ENCODE results near the gene TPCN1.
A peak's percentile ranks its signal among the peaks of the same experiment; 100 is the strongest.

TPCN1 gene

GRCh38 chr12:113236539-113237399 lies 15.5 kb downstream of the TPCN1 start:
- peak overlapping the region in 2 of 11 experiments; percentile 36 to 41; a peak in 3 of 22 replicates for H3K9ac ChIP-seq

GRCh38 chr12:113237748-113238147 lies 16.5 kb downstream of the TPCN1 start:
- Histone ChIP-seq H3K27ac (peak overlapping the region in 4 of 11 experiments; percentile 40 to 56 (median 46); a peak in 7 of 22 replicates), H3K36me3 (peaks cover 0 to 84% (median 0%) of the 10 kb centered on the region in 11 experiments; a peak in 6 of 22 replicates), H3K4me3 (no peak overlapping the region), H3K4me1 (peaks cover 59 to 100% (median 73%) of the 10 kb centered on the region in 10 experiments), H3K4me2 (peak overlapping the region; percentile 58 to 98 (median 75)), H3K9ac (peak overlapping the region in 1 of 11 experiments; percentile 31; a peak in 1 of 22 replicates), H3K27me3 (peaks cover 0 to 60% (median 33%) of the 10 kb centered on the region in 11 experiments; a peak in 12 of 22 replicates), H3K9me3 (replicated peaks in 1 of 11) (no peaks in the 10 kb centered on the region), H4K20me1 (peaks cover 0 to 94% (median 9%) of the 10 kb centered on the region in 11 experiments; a peak in 11 of 22 replicates)
- no peak for TF ChIP-seq Cebpa-rat (IDR thresholded peaks at IDR 0.05)

More at GRCh38 chr12:113236539-113237399, 15.5 kb downstream of the TPCN1 start:
- no peak overlapping the region for H3K4me3 ChIP-seq
- H4K20me1 ChIP-seq, result peaks cover 0 to 85% (median 9%) of the 10 kb centered on the region in 11 experiments; a peak in 11 of 22 replicates
- H3K9me3 ChIP-seq (replicated peaks in 1 of 11), result no peaks in the 10 kb centered on the region
- peaks cover 0 to 61% (median 39%) of the 10 kb centered on the region in 11 experiments; a peak in 12 of 22 replicates for H3K27me3 ChIP-seq
- peaks cover 0 to 84% (median 0%) of the 10 kb centered on the region in 11 experiments; a peak in 6 of 22 replicates for H3K36me3 ChIP-seq
- no peak for TF ChIP-seq Cebpa-rat (IDR thresholded peaks at IDR 0.05)
- peak overlapping the region in 10 of 11 experiments; percentile 63 to 98 (median 77); a peak in 17 of 22 replicates for H3K4me2 ChIP-seq
- peak overlapping the region in 2 of 11 experiments; percentile 12 to 56; a peak in 3 of 22 replicates for H3K27ac ChIP-seq
- H3K4me1 ChIP-seq, result peaks cover 63 to 100% (median 75%) of the 10 kb centered on the region in 10 experiments

- Histone ChIP-seq H3K4me3 (no peak overlapping the region), H3K4me1 (peaks cover 54 to 98% (median 67%) of the 10 kb centered on the region in 10 experiments), H3K27ac (peak overlapping the region in 1 of 11 experiments; percentile 56; a peak in 1 of 22 replicates), H3K36me3 (peaks cover 0 to 89% (median 0%) of the 10 kb centered on the region in 11 experiments; a peak in 6 of 22 replicates), H4K20me1 (peaks cover 0 to 99% (median 9%) of the 10 kb centered on the region in 11 experiments; a peak in 11 of 22 replicates), H3K27me3 (peaks cover 0 to 58% (median 33%) of the 10 kb centered on the region in 11 experiments; a peak in 12 of 22 replicates), H3K9ac (no peak overlapping the region; a peak in 1 of 22 replicates), H3K4me2 (peak overlapping the region; percentile 58 to 98 (median 75)), H3K9me3 (replicated peaks in 1 of 11) (no peaks in the 10 kb centered on the region)
- no peak for TF ChIP-seq Cebpa-rat (IDR thresholded peaks at IDR 0.05)
Observed at GRCh38 chr12:113238309-113238708, 17.0 kb downstream of the TPCN1 start.

GRCh38 chr12:113239288-113239771 lies 18.1 kb downstream of the TPCN1 start:
- H3K4me1 ChIP-seq, result peaks cover 49 to 94% (median 60%) of the 10 kb centered on the region in 10 experiments
- no peak for TF ChIP-seq Cebpa-rat (IDR thresholded peaks at IDR 0.05)
- peak overlapping the region in 1 of 11 experiments; percentile 56; a peak in 1 of 22 replicates for H3K27ac ChIP-seq
- no peak overlapping the region for H3K4me3 ChIP-seq
- H3K27me3 ChIP-seq, result peaks cover 0 to 48% (median 24%) of the 10 kb centered on the region in 11 experiments; a peak in 11 of 22 replicates
- peaks cover 0 to 100% (median 9%) of the 10 kb centered on the region in 11 experiments; a peak in 11 of 22 replicates for H4K20me1 ChIP-seq
- no peaks in the 10 kb centered on the region for H3K9me3 ChIP-seq (replicated peaks in 1 of 11)
- H3K9ac ChIP-seq, result 0 out of 22 replicates have a peak overlapping the region, but pooled peaks of 1 of the 11 experiments have one; percentile 18
- peaks cover 0 to 89% (median 0%) of the 10 kb centered on the region in 11 experiments; a peak in 6 of 22 replicates for H3K36me3 ChIP-seq
- H3K4me2 ChIP-seq, result peak overlapping the region; percentile 58 to 98 (median 75)

GRCh38 chr12:113239811-113240331 lies 18.6 kb downstream of the TPCN1 start:
- no peak for TF ChIP-seq Cebpa-rat (IDR thresholded peaks at IDR 0.05)
- H3K9me3 ChIP-seq (replicated peaks in 1 of 11), result no peaks in the 10 kb centered on the region
- peaks cover 0 to 89% (median 0%) of the 10 kb centered on the region in 11 experiments; a peak in 6 of 22 replicates for H3K36me3 ChIP-seq
- peaks cover 49 to 94% (median 60%) of the 10 kb centered on the region in 10 experiments for H3K4me1 ChIP-seq
- peaks cover 0 to 43% (median 19%) of the 10 kb centered on the region in 11 experiments; a peak in 11 of 22 replicates for H3K27me3 ChIP-seq
- H4K20me1 ChIP-seq, result peaks cover 0 to 100% (median 9%) of the 10 kb centered on the region in 11 experiments; a peak in 11 of 22 replicates
- H3K27ac ChIP-seq, result peak overlapping the region in 1 of 11 experiments; percentile 56; a peak in 2 of 22 replicates
- 0 out of 22 replicates have a peak overlapping the region, but pooled peaks of 1 of the 11 experiments have one; percentile 18 for H3K9ac ChIP-seq
- H3K4me3 ChIP-seq, result no peak overlapping the region
- peak overlapping the region; percentile 58 to 98 (median 75) for H3K4me2 ChIP-seq

- TF ChIP-seq Cebpa-rat (IDR thresholded peaks at IDR 0.05), result no peak
- Histone ChIP-seq H3K4me3 (no peak overlapping the region), H3K9me3 (replicated peaks in 1 of 11) (no peaks in the 10 kb centered on the region), H3K4me1 (peaks cover 49 to 91% (median 60%) of the 10 kb centered on the region in 10 experiments), H4K20me1 (peaks cover 0 to 98% (median 9%) of the 10 kb centered on the region in 11 experiments; a peak in 11 of 22 replicates), H3K36me3 (peaks cover 0 to 87% (median 0%) of the 10 kb centered on the region in 11 experiments; a peak in 6 of 22 replicates), H3K4me2 (peak overlapping the region; percentile 58 to 98 (median 75)), H3K27me3 (peaks cover 0 to 39% (median 17%) of the 10 kb centered on the region in 11 experiments; a peak in 10 of 22 replicates), H3K27ac (peak overlapping the region in 3 of 11 experiments; percentile 16 to 56 (median 48); a peak in 3 of 22 replicates), H3K9ac (no peak overlapping the region)
Observed at GRCh38 chr12:113240395-113240794, 19.1 kb downstream of the TPCN1 start.

GRCh38 chr12:113241191-113242025 lies 20.1 kb downstream of the TPCN1 start:
- H3K27me3 ChIP-seq, result peaks cover 0 to 36% (median 10%) of the 10 kb centered on the region in 11 experiments; a peak in 11 of 22 replicates
- H3K4me3 ChIP-seq, result no peak overlapping the region
- peaks cover 53 to 90% (median 60%) of the 10 kb centered on the region in 10 experiments for H3K4me1 ChIP-seq
- no peaks in the 10 kb centered on the region for H3K9me3 ChIP-seq (replicated peaks in 1 of 11)
- peaks cover 0 to 98% (median 13%) of the 10 kb centered on the region in 11 experiments; a peak in 13 of 22 replicates for H4K20me1 ChIP-seq
- H3K27ac ChIP-seq, result peak overlapping the region in 4 of 11 experiments; percentile 4 to 56 (median 32); a peak in 5 of 22 replicates
- H3K4me2 ChIP-seq, result peak overlapping the region; percentile 58 to 98 (median 75)
- no peak for TF ChIP-seq Cebpa-rat (IDR thresholded peaks at IDR 0.05)
- peak overlapping the region in 4 of 11 experiments; percentile 4 to 52 (median 20); a peak in 5 of 22 replicates for H3K9ac ChIP-seq
- peaks cover 0 to 87% (median 0%) of the 10 kb centered on the region in 11 experiments; a peak in 6 of 22 replicates for H3K36me3 ChIP-seq

Data from BLaER1 treated with 17β-estradiol and CSF1 and Interleukin-3, amounts not matched to agents 10 nM and 100 nM (cell line).